Panc1 (cell line): Measurements from ENCODE around the gene ARX. TPM values are rescaled to one million over a fixed set of nuclear protein-coding genes. Genes with fewer than 3 reads are reported as not detected.

Source experiments
- ATAC-seq: fragments of 200-7000 bp; cut with Tn5 transposase; 2 replicates; pipeline ENCODE4 v1.9.1; 2020; ENCODE audit warnings: mild to moderate bottlenecking, moderate library complexity
- BruUV-seq: library from RNA; stranded (reverse); fragments of 400-500 nt; replicated peaks from 2 replicates; lab custom pipeline; 2021; lab: Mats Ljungman, UMichigan
- CTCF ChIA-PET: fragments of 300-600 bp; sonication (Branson Sonifier 250); formaldehyde crosslinking; loops from one replicate; lab custom pipeline; 2022; ENCODE audit warnings: antibody characterized with exemption; lab: Charles Lee
- POLR2A ChIA-PET: fragments of 300-600 bp; sonication (Branson Sonifier 250); formaldehyde crosslinking; loops from one replicate; lab custom pipeline; 2022; ENCODE audit warnings: antibody characterized with exemption; lab: Charles Lee
- DNase-seq: peaks from one replicate; pipeline ENCODE4 v3.0.0-alpha.2; 2010; ENCODE audit warnings: low read depth, low spot score
- H3K27ac ChIP-seq: 2 replicates; pipeline ENCODE4 v1.5.1; 2011; ENCODE audit warnings: mild to moderate bottlenecking, low read length, inconsistent platforms
- H3K27me3 ChIP-seq: fragments of 200-500 bp; sonication (Bioruptor generic); 2 replicates; pipeline ENCODE4 v1.6.0; 2014; ENCODE audit warnings: low read length, inconsistent platforms; ENCODE audit not compliant: control insufficient read depth, insufficient read depth
- H3K36me3 ChIP-seq: fragments of 200-500 bp; sonication (Bioruptor generic); 2 replicates; pipeline ENCODE4 v1.5.1; 2014; ENCODE audit warnings: inconsistent platforms, mild to moderate bottlenecking, low read length, moderate library complexity; ENCODE audit not compliant: control insufficient read depth, insufficient read depth
- H3K4me1 ChIP-seq: 2 replicates; pipeline ENCODE4 v1.5.1; 2011; ENCODE audit warnings: inconsistent platforms, mild to moderate bottlenecking, low read length, moderate library complexity; ENCODE audit not compliant: control insufficient read depth, insufficient read depth
- H3K4me3 ChIP-seq, 2 experiments: 2 replicates each; pipeline ENCODE4 v1.5.1; 2011 to 2012; ENCODE audit warnings: low read depth in 2 of 2, low read length in 2 of 2, mild to moderate bottlenecking in 2 of 2, inconsistent platforms in 1 of 2, moderate library complexity in 1 of 2
- H3K9me3 ChIP-seq: fragments of 200-500 bp; sonication (Bioruptor generic); 2 replicates; pipeline ENCODE4 v1.5.1; 2014; ENCODE audit warnings: low read depth, mild to moderate bottlenecking, inconsistent platforms, low read length, moderate library complexity; ENCODE audit not compliant: control insufficient read depth, insufficient read depth
- POLR2AphosphoS5 ChIP-seq: IDR thresholded peaks from 2 replicates; pipeline ENCODE4 v1.6.1; 2012; ENCODE audit warnings: mild to moderate bottlenecking, low read depth, low read length, moderate library complexity
- SIN3A ChIP-seq: IDR thresholded peaks from 2 replicates; pipeline ENCODE4 v1.6.1; 2012; ENCODE audit warnings: low read depth, mild to moderate bottlenecking, low read length, moderate library complexity, borderline replicate concordance; ENCODE audit not compliant: insufficient read depth
- TCF7L2 ChIP-seq: IDR thresholded peaks from 2 replicates; pipeline ENCODE4 v1.6.1; 2011; ENCODE audit warnings: mild to moderate bottlenecking, low read depth, low read length, inconsistent platforms
- in situ Hi-C: cut with HindIII; loops from 2 replicates; pipeline ENCODE4 v1.10.0; 2016; ENCODE audit warnings: low sequenced_read_pairs, low pct_unique_long_range_greater_than_20kb
- intact Hi-C: fragments of 100-400 bp; cut with micrococcal nuclease; formaldehyde crosslinking; loops from one replicate; pipeline ENCODE4 v1.10.0; 2022; ENCODE audit not compliant: unreplicated experiment
- total RNA-seq: library from RNA; stranded (reverse); gene quantifications from one replicate; pipeline ENCODE4 v1.2.1, GENCODE V29; 2021; ENCODE audit not compliant: unreplicated experiment
- TF ChIP-seq, protein P1 (sequence below): fragments of 450-650 bp; IDR thresholded peaks from 2 replicates; pipeline ENCODE4 v1.5.1; 2017; ENCODE audit warnings: mild to moderate bottlenecking
- TF ChIP-seq, protein P2 (sequence below), 2 experiments: IDR thresholded peaks; 2 replicates each; pipeline ENCODE4 v1.6.1; 2011 to 2012; ENCODE audit warnings: low read depth in 2 of 2, control low read depth in 1 of 2, low read length in 1 of 2, mild to moderate bottlenecking in 1 of 2, moderate library complexity in 1 of 2; ENCODE audit not compliant: insufficient read depth in 1 of 2

Gene ARX
- total RNA-seq, 1 experiment from 2014 or later = 0.15 TPM

- Histone ChIP-seq H3K27ac (no peak overlapping the region), H3K27me3 (no peaks in the 10 kb centered on the region; the same call in 1 of the 2 replicates)
- CTCF ChIA-PET = no interaction called here
Measured at GRCh38 chrX:25052798-25053534, 37.2 kb upstream of the ARX start.

GRCh38 chrX:25049971-25050370 is 34.2 kb upstream of the ARX start:
- ATAC-seq (no peak), DNase-seq (no peak)
- Histone ChIP-seq H3K27me3 (no peaks in the 10 kb centered on the region; the same call in 1 of the 2 replicates), H3K9me3 (no peaks in the 10 kb centered on the region), H3K4me1 (no peaks in the 10 kb centered on the region), H3K36me3 (no peaks in the 10 kb centered on the region), H3K27ac (no peak overlapping the region), H3K4me3 (no peak overlapping the region)
- intact Hi-C loops = no loop called here
- CTCF ChIA-PET = no interaction called here
- POLR2A ChIA-PET = no interaction called here
- TF ChIP-seq POLR2AphosphoS5 (no peak), SIN3A (no peak), TCF7L2 (no peak)
- TF ChIP-seq, protein P1, sequence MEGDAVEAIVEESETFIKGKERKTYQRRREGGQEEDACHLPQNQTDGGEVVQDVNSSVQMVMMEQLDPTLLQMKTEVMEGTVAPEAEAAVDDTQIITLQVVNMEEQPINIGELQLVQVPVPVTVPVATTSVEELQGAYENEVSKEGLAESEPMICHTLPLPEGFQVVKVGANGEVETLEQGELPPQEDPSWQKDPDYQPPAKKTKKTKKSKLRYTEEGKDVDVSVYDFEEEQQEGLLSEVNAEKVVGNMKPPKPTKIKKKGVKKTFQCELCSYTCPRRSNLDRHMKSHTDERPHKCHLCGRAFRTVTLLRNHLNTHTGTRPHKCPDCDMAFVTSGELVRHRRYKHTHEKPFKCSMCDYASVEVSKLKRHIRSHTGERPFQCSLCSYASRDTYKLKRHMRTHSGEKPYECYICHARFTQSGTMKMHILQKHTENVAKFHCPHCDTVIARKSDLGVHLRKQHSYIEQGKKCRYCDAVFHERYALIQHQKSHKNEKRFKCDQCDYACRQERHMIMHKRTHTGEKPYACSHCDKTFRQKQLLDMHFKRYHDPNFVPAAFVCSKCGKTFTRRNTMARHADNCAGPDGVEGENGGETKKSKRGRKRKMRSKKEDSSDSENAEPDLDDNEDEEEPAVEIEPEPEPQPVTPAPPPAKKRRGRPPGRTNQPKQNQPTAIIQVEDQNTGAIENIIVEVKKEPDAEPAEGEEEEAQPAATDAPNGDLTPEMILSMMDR = no peak
- TF ChIP-seq, protein P2, sequence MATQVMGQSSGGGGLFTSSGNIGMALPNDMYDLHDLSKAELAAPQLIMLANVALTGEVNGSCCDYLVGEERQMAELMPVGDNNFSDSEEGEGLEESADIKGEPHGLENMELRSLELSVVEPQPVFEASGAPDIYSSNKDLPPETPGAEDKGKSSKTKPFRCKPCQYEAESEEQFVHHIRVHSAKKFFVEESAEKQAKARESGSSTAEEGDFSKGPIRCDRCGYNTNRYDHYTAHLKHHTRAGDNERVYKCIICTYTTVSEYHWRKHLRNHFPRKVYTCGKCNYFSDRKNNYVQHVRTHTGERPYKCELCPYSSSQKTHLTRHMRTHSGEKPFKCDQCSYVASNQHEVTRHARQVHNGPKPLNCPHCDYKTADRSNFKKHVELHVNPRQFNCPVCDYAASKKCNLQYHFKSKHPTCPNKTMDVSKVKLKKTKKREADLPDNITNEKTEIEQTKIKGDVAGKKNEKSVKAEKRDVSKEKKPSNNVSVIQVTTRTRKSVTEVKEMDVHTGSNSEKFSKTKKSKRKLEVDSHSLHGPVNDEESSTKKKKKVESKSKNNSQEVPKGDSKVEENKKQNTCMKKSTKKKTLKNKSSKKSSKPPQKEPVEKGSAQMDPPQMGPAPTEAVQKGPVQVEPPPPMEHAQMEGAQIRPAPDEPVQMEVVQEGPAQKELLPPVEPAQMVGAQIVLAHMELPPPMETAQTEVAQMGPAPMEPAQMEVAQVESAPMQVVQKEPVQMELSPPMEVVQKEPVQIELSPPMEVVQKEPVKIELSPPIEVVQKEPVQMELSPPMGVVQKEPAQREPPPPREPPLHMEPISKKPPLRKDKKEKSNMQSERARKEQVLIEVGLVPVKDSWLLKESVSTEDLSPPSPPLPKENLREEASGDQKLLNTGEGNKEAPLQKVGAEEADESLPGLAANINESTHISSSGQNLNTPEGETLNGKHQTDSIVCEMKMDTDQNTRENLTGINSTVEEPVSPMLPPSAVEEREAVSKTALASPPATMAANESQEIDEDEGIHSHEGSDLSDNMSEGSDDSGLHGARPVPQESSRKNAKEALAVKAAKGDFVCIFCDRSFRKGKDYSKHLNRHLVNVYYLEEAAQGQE (IDR thresholded peaks at IDR 0.05; ENCODE audit: insufficient read depth in 1 of 2, low read depth in 2 of 2, low read length in 1 of 2) = no peak
- BruUV-seq = no TSS peak
- in situ Hi-C loops = no loop called here

More at GRCh38 chrX:25052798-25053534, 37.2 kb upstream of the ARX start:
- DNase-seq = no peak
- BruUV-seq = no TSS peak
- no peaks in the 10 kb centered on the region for H3K9me3 ChIP-seq
- TF ChIP-seq TCF7L2 (no peak), SIN3A (no peak), POLR2AphosphoS5 (no peak)
- TF ChIP-seq, protein P1 = no peak
- TF ChIP-seq, protein P2 (IDR thresholded peaks at IDR 0.05; ENCODE audit: insufficient read depth in 1 of 2, low read depth in 2 of 2, low read length in 1 of 2) = no peak
- no peak overlapping the region for H3K4me3 ChIP-seq
- H3K36me3 ChIP-seq = no peaks in the 10 kb centered on the region
- no peaks in the 10 kb centered on the region for H3K4me1 ChIP-seq
- no peak for ATAC-seq
- intact Hi-C loops = no loop called here
- in situ Hi-C loops = no loop called here
- POLR2A ChIA-PET = no interaction called here
